Measurements from ENCODE around the gene PRR29.
A peak's percentile ranks its signal among the peaks of the same experiment; 100 is the strongest.
"Not testable (repeated sequence)": the region's sequence is repeated elsewhere in the genome, so short reads cannot be mapped to it uniquely, and the experiment has no call there.

Gene PRR29

GRCh38 chr17:63974594-63975192 is 23.5 kb upstream of the PRR29 start:
- no peak for DNase-seq (ENCODE audit: low read depth in 2 of 2)

- DNase-seq (ENCODE audit: low read depth in 2 of 2): no peak
Observed at GRCh38 chr17:63975541-63976092, 22.5 kb upstream of the PRR29 start.

- no peak for DNase-seq (ENCODE audit: low read depth in 2 of 2)
Observed at GRCh38 chr17:63976702-63977101, 21.4 kb upstream of the PRR29 start.

GRCh38 chr17:63978272-63979200 is 19.6 kb upstream of the PRR29 start:
- DNase-seq (ENCODE audit: low read depth in 2 of 2): no peak

GRCh38 chr17:63982641-63983040 is 15.5 kb upstream of the PRR29 start:
- DNase-seq (ENCODE audit: low read depth in 2 of 2): not testable (repeated sequence)

GRCh38 chr17:63983320-63983719 is 14.8 kb upstream of the PRR29 start:
- DNase-seq (ENCODE audit: low read depth in 2 of 2): no peak

GRCh38 chr17:63984236-63984635 is 13.9 kb upstream of the PRR29 start:
- DNase-seq (ENCODE audit: low read depth in 2 of 2): no peak

GRCh38 chr17:63984651-63985386 is 13.3 kb upstream of the PRR29 start:
- peak in 1 of 2 donors; percentile 31 for DNase-seq (ENCODE audit: low read depth in 2 of 2)

GRCh38 chr17:63985387-63986140 is 12.6 kb upstream of the PRR29 start:
- no peak for DNase-seq (ENCODE audit: low read depth in 2 of 2)

GRCh38 chr17:63986821-63987220 is 11.3 kb upstream of the PRR29 start:
- DNase-seq (ENCODE audit: low read depth in 2 of 2): no peak

GRCh38 chr17:63987221-63988126 is 10.7 kb upstream of the PRR29 start:
- DNase-seq (ENCODE audit: low read depth in 2 of 2): no peak

- no peak for DNase-seq (ENCODE audit: low read depth in 2 of 2)
Observed at GRCh38 chr17:63988127-63988478, 10.0 kb upstream of the PRR29 start.

GRCh38 chr17:63988741-63989621 is 9.2 kb upstream of the PRR29 start:
- no peak for DNase-seq (ENCODE audit: low read depth in 2 of 2)

GRCh38 chr17:63989622-63990345 is 8.4 kb upstream of the PRR29 start:
- DNase-seq (ENCODE audit: low read depth in 2 of 2): no peak

GRCh38 chr17:63991611-63992010 is 6.5 kb upstream of the PRR29 start:
- no peak for DNase-seq (ENCODE audit: low read depth in 2 of 2)

GRCh38 chr17:63993368-63993985 is 4.7 kb upstream of the PRR29 start:
- no peak for DNase-seq (ENCODE audit: low read depth in 2 of 2)

- DNase-seq (ENCODE audit: low read depth in 2 of 2): no peak
Observed at GRCh38 chr17:63995626-63996025, 2.5 kb upstream of the PRR29 start.

- no peak for DNase-seq (ENCODE audit: low read depth in 2 of 2)
Observed at GRCh38 chr17:63996430-63997182, 1.5 kb upstream of the PRR29 start.

Data from stimulated activated CD4-positive, alpha-beta T cell treated with anti-CD3 and anti-CD28 coated beads, Interleukin-1b, Interleukin-23, amount 100 ng/mL, for 1 hour (primary cell).